ENCODE measurements around the gene ZNF330. TPM values are rescaled to one million over a fixed set of nuclear protein-coding genes. Genes with fewer than 3 reads are reported as not detected.
"Not testable (repeated sequence)": the region's sequence is repeated elsewhere in the genome, so short reads cannot be mapped to it uniquely, and the experiment has no call there.

Gene ZNF330
- total RNA-seq, 1 experiment from 2014 or later, result 22.3 TPM

DNA sequence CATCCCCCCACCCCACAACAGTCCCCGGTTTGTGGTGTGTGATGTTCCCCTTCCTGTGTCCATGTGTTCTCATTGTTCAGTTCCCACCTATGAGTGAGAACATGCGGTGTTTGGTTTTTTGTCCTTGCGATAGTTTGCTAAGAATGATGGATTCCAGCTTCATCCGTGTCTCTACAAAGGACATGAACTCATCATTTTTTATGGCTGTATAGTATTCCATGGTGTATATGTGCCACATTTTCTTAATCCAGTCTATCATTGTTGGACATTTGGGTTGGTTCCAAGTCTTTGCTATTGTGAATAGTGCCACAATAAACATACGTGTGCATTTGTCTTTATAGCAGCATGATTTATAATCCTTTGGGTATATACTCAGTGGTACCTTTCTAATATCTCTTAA, 6.6 kb downstream of the ZNF330 start:
- in situ Hi-C loops (cut with HindIII; ENCODE audit: low sequenced_read_pairs); DNase-seq (ENCODE audit: low spot score): not testable (repeated sequence)

DNA sequence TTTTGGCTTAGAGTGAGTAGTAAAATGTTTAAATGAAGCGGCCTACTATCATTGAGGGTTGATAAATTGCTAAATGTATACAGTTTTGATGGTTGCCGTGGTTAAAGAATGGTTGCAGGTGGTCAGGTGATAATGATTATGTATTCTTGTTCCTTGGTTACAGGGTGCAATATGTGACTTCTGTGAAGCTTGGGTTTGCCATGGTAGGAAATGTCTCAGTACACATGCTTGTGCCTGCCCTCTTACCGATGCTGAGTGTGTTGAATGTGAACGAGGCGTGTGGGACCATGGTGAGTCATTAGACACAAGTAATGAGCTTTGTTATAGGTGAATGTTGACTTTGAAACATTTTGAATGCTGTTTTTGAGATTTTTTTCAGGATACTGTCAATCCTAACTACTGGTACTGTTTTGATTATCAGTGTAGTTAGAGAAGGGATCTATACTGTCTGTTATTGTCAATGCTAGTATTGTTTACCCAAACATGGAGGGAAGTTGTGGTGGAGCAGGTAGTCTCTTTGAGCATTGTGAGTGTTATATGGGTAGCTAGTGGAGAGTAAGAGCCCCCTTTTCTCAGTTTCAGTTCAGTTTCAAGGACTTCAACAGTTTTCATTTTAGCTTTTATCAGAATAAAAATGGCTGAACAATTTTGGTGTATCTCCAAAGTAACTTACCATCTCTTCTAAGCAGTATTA, 8.9 kb downstream of the ZNF330 start:
- in situ Hi-C loops (cut with HindIII; ENCODE audit: low sequenced_read_pairs), result no loop called here

DNA sequence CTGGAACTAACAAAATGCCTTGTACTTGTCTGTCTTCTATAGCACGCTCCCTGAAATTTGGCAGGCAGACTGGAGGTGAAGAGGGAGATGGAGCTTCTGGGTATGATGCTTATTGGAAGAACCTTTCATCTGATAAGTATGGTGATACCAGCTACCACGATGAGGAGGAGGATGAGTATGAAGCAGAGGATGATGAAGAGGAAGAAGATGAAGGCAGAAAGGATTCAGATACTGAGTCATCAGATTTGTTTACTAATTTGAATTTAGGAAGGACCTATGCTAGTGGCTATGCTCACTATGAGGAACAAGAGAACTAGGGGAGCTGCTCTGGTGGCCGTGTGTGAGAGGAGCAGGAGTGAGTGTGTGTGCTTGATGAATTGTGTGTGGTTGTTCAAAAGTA, 13.0 kb downstream of the ZNF330 start:
- in situ Hi-C loops (cut with HindIII; ENCODE audit: low sequenced_read_pairs), result no loop called here
- DNase-seq (ENCODE audit: low spot score), result no peak

More for the DNA sequence above, 8.9 kb downstream of the ZNF330 start:
- no peak for DNase-seq (ENCODE audit: low spot score)

DNA sequence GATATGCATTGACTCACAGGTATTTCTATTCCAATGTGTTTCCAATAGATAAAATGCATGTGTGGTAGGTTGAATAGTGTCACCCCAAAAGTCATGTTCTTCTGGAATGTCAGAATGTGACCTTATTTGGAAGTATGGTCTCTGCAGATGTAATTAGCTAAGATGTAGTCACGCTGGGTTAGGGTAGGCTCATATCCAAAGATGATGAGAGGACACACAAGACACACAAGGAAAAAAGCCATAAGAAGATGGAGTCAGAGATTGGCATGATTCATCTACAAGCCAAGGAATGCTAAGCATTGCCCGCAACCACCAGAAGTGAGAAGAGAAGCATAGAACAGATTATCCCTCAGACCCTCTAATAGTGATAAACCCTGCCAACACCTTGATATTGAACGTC, 17.5 kb downstream of the ZNF330 start:
- in situ Hi-C loops (cut with HindIII; ENCODE audit: low sequenced_read_pairs), result no loop called here
- no peak for DNase-seq (ENCODE audit: low spot score)

DNA sequence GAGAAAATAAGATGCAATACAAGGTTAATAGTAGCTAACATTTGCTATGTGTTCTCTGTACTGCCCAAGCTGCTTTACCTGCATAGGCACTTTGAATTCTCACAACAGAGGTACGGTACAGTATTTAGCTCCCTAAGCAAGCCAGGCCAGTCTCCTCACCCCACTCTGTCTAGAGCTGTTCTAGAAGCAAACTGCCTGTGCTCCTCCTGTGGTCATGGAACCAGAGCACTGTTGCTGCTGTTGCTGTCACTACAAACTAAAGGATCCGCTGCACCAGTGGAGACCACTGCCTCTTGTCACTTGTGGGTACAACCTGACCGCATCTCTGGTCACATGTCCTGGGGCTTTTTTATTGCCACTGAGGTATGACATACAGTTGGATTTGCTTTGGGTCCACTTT, 19.6 kb downstream of the ZNF330 start:
- DNase-seq (ENCODE audit: low spot score), result no peak
- in situ Hi-C loops (cut with HindIII; ENCODE audit: low sequenced_read_pairs), result no loop called here

DNA sequence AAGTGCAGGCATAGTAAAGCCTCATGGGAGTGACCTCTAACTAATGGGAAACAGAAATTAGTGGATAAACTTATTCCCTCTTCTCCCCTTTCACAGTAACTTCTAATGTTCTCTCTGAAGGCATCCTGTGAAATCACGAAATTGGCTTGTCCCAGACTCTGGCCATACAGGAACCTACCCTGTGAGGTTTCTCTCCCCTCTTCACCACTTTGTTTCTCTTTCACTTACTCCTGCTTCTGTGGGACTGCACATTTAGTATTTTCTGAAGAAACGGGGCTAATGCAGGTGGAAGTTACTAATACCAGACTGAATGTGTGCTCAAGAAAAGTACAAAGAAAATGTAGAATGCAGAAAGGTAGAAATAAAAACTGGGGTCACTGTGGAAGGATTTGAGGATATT, 20.0 kb downstream of the ZNF330 start:
- in situ Hi-C loops (cut with HindIII; ENCODE audit: low sequenced_read_pairs), result no loop called here
- DNase-seq (ENCODE audit: low spot score), result no peak

DNA sequence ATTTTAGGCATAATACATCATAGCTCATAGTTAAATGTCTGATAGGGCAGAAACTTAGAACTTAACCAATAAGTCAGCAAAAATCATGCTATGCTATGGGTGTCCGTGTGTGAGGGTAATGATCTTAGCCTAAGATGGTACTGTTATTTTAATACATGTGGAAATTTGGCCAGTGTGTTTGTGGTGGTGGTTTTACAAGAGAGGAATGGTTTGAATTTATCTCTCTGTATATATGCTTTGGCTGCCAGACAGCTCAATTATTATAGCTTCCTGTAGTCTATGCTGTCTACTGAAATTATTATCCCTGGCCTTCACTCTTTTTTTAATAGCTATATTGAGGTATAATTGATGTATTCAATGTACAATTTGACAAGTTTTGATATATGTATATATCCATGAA, 21.3 kb downstream of the ZNF330 start:
- DNase-seq (ENCODE audit: low spot score), result no peak
- in situ Hi-C loops (cut with HindIII; ENCODE audit: low sequenced_read_pairs), result no loop called here

DNA sequence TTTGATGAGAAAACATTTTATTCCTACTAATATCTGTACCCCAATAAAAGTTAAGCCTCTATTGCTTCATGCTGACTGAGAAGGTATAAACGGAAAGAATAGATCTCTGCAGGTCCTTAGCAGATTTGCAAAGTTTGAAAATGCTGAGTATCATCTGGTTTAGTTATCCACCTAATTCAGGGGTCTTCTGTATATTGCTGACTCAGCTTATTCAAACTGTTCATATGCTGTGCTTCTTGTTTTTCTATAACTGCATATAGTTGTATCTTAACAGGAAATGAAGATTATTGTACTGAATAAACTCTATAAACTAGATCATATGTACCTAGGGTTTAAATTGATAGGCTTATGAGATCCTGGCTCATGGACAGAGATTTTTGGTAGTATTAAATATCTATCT, 23.7 kb downstream of the ZNF330 start:
- in situ Hi-C loops (cut with HindIII; ENCODE audit: low sequenced_read_pairs), result no loop called here
- DNase-seq (ENCODE audit: low spot score), result no peak

DNA sequence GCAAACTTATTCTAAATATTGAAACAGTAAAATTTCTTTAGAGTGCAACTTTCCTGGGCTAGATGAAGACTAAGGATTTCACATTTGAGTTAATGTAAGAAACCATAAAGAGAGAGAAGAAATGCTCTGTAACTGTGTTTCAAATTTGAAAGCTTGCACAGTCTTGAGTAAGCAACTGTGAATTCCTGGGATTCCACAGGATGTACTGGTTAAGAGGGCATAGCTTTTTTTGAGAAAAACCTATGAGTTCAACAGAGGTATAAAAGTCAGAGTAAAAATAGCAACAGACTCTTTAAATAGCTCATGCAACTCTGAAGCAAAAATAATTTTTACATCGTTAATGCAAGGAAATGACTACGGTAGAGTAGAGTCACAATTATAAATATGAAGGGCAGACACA, 25.5 kb downstream of the ZNF330 start:
- no peak for DNase-seq (ENCODE audit: low spot score)
- in situ Hi-C loops (cut with HindIII; ENCODE audit: low sequenced_read_pairs), result no loop called here

DNA sequence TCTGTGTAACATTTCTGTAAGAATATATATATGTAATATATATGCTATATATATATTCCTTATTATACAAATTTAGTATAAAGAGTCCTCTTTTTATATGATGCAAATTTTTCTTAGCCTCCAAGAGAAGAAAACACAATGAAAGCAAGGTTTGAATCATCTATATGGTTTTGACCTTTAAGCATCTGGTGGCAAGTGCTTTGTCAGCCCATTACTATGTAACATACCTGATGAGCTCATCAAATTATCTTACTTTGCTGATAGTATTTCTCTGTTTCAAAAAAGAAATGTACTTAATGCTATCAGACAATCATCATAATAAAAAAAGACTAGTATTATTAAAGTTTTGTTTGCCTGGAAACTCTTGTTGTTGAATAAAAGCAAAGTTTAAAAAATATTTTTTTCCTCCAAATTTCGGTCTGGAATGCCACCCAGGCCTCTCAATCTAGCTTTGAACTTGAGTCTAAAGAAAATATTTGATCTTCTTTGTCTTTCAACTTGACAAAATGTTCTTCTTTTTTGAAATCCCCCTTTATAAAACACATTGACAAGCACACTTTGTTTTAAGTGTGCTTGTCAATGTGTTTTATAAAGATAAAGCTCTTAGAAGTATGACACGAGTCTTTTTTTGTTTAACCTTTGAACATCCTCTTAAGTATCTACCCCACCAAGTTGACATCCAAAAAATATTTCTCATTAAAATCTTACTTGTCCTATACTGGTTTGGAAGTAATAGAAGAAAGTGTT, 26.2 kb downstream of the ZNF330 start:
- in situ Hi-C loops (cut with HindIII; ENCODE audit: low sequenced_read_pairs), result no loop called here
- DNase-seq (ENCODE audit: low spot score), result no peak

DNA sequence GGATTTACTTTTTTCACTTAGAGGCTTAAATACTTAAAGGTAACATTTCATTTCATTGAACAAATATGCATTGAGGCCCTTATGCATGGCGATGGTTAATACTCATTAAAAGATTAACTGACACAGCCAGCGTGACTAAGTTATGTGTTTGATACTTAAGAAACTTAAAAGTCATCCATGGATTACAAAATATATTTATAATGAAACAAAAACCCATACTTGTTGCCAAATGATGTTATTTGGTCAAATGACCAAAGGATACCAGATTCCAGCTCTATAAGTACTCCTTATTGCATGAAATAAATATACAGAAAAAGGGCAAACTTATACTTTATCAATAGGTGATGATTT, 26.7 kb downstream of the ZNF330 start:
- DNase-seq (ENCODE audit: low spot score), result no peak
- in situ Hi-C loops (cut with HindIII; ENCODE audit: low sequenced_read_pairs), result no loop called here

DNA sequence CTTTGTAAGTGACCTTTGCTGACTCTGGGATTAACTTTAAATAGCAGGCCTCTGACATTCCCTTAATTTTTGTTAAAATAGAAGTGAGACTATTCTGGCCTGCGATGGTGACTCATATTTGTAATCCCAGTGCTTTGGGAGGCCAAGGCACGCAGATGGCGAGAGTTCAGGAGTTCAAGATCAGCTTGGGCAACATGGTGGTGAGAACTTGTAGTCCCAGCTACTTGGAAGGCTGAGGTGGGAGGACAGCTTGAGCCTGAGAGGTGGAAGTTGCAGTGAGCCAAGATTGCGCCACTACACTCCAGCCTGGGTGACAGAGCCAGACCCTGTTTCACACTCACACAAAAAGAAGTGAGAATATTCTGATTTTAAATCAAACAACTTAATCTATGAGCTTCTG, 27.3 kb downstream of the ZNF330 start:
- in situ Hi-C loops (cut with HindIII; ENCODE audit: low sequenced_read_pairs), result no loop called here

DNA sequence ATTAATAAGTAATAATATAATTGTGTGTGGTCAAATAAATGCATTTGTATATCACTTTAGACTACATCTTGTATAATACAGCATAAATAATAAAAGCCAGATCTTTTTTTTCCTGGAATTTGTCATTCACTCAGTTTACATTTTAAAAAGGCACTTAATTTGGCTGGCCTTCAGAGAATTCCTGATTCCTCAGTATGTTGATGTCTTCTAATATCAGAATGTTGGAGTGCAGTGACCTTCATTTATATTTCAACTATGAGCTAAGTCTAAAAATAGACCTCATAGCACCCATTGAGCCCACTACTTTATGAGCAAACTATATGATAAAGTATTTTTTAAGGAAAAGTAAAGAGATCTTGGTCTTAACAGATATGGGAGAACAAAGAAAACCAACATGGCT, 27.8 kb downstream of the ZNF330 start:
- in situ Hi-C loops (cut with HindIII; ENCODE audit: low sequenced_read_pairs), result no loop called here

More for the DNA sequence above, 27.3 kb downstream of the ZNF330 start:
- no peak for DNase-seq (ENCODE audit: low spot score)

DNA sequence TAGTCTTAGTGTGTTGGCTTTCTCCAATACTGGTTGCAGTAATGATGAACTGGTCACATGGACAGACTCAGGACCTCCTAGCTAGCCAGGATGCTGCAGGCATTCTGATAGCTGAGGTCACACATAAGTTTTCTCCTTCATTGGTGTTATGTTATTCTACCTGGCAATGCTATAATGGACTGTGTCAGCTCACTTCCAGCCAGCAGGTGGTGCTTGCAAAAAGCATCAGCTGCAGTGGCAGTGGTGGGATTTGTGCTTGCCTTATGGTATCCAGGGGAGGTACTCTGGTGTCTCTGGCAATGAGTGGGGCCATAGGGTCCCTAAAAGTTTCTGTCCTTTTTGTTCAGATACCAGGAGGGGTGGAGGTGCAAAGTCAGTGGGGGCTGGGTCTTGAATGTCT, 33.6 kb downstream of the ZNF330 start:
- DNase-seq (ENCODE audit: low spot score), result no peak
- in situ Hi-C loops (cut with HindIII; ENCODE audit: low sequenced_read_pairs), result no loop called here

More for the DNA sequence above, 27.8 kb downstream of the ZNF330 start:
- DNase-seq (ENCODE audit: low spot score), result no peak

DNA sequence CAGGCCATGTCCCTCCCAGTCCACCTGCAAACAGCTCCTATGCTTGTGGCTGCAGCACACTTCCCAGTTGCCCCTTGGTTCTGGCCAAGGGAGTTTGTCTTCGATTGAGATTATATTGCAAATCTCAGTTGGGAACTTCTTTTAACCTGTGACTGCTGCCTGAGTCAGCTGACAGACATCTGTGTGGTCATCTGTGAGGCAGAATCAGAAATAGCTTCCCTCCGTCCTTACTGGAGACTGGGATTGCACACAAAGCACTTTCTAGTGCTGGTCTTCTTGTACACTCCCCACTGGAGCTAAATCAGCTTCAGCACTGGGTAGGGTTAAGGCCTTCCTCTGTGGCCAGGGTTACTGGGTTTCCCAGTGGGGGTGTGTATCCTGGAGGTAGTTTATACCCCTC, 34.3 kb downstream of the ZNF330 start:
- DNase-seq (ENCODE audit: low spot score), result no peak
- in situ Hi-C loops (cut with HindIII; ENCODE audit: low sequenced_read_pairs), result no loop called here

DNA sequence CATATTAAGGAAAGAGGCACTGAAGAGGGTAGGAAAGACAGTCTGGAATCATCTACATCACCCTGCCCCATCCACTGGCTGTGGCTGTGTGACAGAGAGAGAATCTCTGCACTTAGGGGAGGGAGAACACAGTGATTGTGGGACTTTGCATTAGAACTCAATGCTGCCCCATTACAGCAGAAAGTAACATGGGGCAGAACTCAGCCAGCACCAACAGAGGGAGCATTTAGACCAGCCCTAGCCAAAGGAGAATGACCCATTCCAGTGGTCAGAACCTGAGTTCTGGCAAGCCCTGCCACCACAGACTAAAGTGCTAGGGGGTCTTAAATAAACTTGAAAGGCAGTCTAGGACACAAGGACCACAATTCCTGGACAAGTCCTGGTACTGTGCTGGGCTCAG, 37.9 kb downstream of the ZNF330 start:
- in situ Hi-C loops (cut with HindIII; ENCODE audit: low sequenced_read_pairs), result no loop called here

DNA sequence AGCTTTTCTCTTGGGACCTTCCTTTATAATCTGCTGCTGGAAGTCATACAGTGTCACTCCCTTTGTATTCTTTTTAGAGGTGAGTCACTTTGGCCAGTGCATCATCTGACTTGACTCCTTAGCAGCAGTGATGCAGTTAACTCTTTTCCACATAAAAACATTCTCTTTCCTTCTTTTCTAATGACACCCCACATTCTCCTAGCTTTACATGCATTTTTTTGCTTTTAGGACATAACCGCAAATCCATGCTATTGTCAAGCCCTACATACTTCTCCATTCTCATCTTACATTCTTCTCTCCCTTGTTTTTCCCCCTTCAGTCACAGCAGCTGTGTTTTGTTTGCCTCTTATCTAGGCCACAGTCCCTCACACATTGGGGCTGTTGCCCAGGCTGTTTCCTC, 55.1 kb downstream of the ZNF330 start:
- in situ Hi-C loops (cut with HindIII; ENCODE audit: low sequenced_read_pairs), result no loop called here
- DNase-seq (ENCODE audit: low spot score), result no peak

More for the DNA sequence above, 37.9 kb downstream of the ZNF330 start:
- no peak for DNase-seq (ENCODE audit: low spot score)

DNA sequence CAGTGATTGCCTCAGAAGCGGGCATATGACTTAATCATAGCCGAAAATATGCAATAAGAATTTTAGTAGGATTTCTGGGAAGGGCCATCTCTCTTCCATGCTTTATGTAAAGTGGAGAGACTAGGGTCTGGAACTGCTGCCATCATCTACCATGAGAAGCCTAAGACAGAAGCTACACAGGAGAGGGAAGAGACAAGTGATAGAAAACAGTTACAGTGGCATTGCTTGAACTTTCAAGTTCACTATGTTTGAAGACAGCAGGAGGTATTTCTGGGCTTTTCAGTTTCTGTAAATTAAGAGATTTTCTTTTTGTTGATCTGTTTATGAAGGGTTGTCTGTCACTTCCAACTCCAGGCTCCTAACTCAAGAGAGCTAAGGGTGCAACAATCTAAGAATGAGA, 62.5 kb downstream of the ZNF330 start:
- in situ Hi-C loops (cut with HindIII; ENCODE audit: low sequenced_read_pairs), result no loop called here

DNA sequence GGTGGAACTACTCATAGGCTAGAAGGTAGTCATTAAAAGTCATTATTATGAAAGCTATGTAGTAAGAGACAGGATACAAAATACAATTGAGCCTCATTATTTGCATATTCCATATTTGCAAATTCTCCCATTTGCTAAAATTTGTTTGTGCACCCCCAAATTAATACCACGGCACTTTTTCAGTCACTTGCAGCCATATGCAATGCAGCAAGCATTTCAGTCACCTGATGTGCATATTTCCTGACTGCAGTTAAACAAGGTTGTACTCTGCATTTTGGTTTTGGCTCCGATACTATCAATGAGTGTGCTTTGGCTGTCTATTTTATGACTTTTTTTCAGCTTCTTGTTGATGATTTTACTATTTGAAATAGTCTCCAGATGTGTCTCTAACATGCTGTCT, 62.9 kb downstream of the ZNF330 start:
- DNase-seq (ENCODE audit: low spot score), result no peak
- in situ Hi-C loops (cut with HindIII; ENCODE audit: low sequenced_read_pairs), result no loop called here

More for the DNA sequence above, 62.5 kb downstream of the ZNF330 start:
- DNase-seq (ENCODE audit: low spot score), result no peak
